ENCODE data around the gene PLXNA4.

DNA sequence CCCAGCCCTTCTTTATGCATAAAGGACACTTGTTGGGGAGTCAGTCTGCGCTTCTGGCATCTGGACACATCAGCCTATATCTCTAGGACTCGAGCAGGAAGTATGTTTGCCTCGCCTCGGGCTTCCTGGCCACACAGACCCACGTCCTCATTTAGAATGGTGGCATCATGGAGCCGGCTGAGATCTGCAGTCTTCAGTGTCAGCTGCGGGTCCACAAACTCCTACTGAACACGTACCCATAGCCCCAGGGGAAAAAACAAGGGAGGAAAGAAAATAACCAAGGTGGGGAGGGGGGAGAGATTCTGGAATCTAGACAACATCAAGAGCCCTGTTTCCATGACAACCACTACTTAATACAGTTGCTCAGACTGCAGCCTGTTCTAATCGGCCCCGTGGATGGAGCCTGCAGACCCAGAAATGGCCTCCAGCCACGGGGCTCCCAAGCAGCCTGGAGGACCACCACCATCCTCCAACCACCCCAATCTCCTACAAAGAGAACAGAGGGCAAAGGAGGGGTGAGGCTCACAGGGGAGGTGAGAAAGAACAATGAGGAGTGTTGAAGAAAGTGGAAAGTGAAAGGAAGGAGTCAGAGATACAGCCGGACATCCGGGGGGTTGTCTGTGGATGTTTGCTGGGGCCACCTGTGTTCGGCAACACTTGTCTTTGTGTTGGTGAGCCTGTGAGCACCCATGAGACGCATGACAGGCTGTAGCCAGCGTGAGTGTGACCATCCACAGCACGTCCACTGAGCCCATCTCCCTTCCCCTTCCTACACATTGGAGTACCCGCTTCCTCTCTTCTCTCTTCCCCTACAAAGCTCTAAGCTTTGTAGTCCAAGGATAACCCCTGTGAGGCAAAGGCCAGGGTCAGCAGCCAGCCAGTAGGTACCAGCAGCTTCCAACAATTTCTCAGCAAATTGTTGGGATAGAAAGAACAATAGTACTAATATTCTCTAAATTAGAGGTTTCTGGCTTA lies 141.0 kb downstream of the PLXNA4 start:
- TF ChIP-seq BHLHE40 (IDR thresholded peaks at IDR 0.05; ENCODE audit: borderline replicate concordance), result no peak
- no peak for TF ChIP-seq ZNF384 (IDR thresholded peaks at IDR 0.05)
- no peak for TF ChIP-seq LEF1 (IDR thresholded peaks at IDR 0.05; ENCODE audit: borderline replicate concordance)
- no peak for TF ChIP-seq CTBP1 (IDR thresholded peaks at IDR 0.05; ENCODE audit: borderline replicate concordance)
- TF ChIP-seq SP1 (IDR thresholded peaks at IDR 0.05), result no peak
- no peak for TF ChIP-seq FOXM1 (IDR thresholded peaks at IDR 0.05; ENCODE audit: borderline replicate concordance)
- no peak for TF ChIP-seq L3MBTL2 (conservative IDR thresholded peaks at IDR 0.05)
- TF ChIP-seq FOXK2 (IDR thresholded peaks at IDR 0.05), result no peak
